GM18511 (cell line): ENCODE data around the gene USH1G.
"Not testable (repeated sequence)": the region's sequence is repeated elsewhere in the genome, so short reads cannot be mapped to it uniquely, and the experiment has no call there.

Experiments used
- ATAC-seq: cut with Tn5 transposase; IDR thresholded peaks from one replicate; pipeline ENCODE4 v1.9.1; 2021; ENCODE audit warnings: mild to moderate bottlenecking, moderate library complexity; ENCODE audit not compliant: unreplicated experiment

USH1G gene

GRCh38 chr17:74922694-74923537 lies at the start of gene USH1G:
USH1G (minus strand) TSS chr17:74923255; CDS start chr17:74923073, 182 bp downstream.
- ATAC-seq = no peak

- no peak for ATAC-seq
Measured at GRCh38 chr17:74972107-74972972, 49.3 kb upstream of the USH1G start, which contains the start of gene HID1. HID1 (minus strand) TSS chr17:74972759; CDS start chr17:74972656, 103 bp downstream.

GRCh38 chr17:74971842-74972106 lies 48.7 kb upstream of the USH1G start:
- no peak for ATAC-seq

GRCh38 chr17:74971069-74971841 lies 48.2 kb upstream of the USH1G start:
- ATAC-seq = no peak

- ATAC-seq = no peak
Measured at GRCh38 chr17:74970395-74970794, 47.3 kb upstream of the USH1G start.

- ATAC-seq = not testable (repeated sequence)
Measured at GRCh38 chr17:74969501-74969900, 46.4 kb upstream of the USH1G start.

- ATAC-seq = no peak
Measured at GRCh38 chr17:74968361-74968780, 45.3 kb upstream of the USH1G start.

GRCh38 chr17:74964988-74965622 lies 42.0 kb upstream of the USH1G start:
- ATAC-seq = no peak

- no peak for ATAC-seq
Measured at GRCh38 chr17:74964246-74964761, 41.2 kb upstream of the USH1G start.

- ATAC-seq = no peak
Measured at GRCh38 chr17:74963656-74964055, 40.6 kb upstream of the USH1G start.

- no peak for ATAC-seq
Measured at GRCh38 chr17:74962622-74963394, 39.8 kb upstream of the USH1G start.

- ATAC-seq = no peak
Measured at GRCh38 chr17:74961657-74962350, 38.7 kb upstream of the USH1G start.

- no peak for ATAC-seq
Measured at GRCh38 chr17:74960570-74961342, 37.7 kb upstream of the USH1G start.

- no peak for ATAC-seq
Measured at GRCh38 chr17:74959826-74960515, 36.9 kb upstream of the USH1G start.

GRCh38 chr17:74957935-74958740 lies 35.1 kb upstream of the USH1G start:
- no peak for ATAC-seq

GRCh38 chr17:74956093-74956492 lies 33.0 kb upstream of the USH1G start:
- ATAC-seq = no peak
